HCT116 (cell line): ENCODE measurements around the gene LHX8. TPM values are rescaled to one million over a fixed set of nuclear protein-coding genes. Genes with fewer than 3 reads are reported as not detected.

Experiments
- ATAC-seq: fragments of 200-7000 bp; cut with Tn5 transposase; 2 replicates; pipeline ENCODE4 v1.9.1; 2020; ENCODE audit warnings: mild to moderate bottlenecking, moderate library complexity
- BruUV-seq: library from RNA; stranded (reverse); fragments of 400-500 nt; replicated peaks from 2 replicates; lab custom pipeline; 2021; lab: Mats Ljungman, UMichigan
- CTCF ChIA-PET: fragments of 300-600 bp; sonication (Branson Sonifier 250); formaldehyde crosslinking; loops from one replicate; lab custom pipeline; 2021; ENCODE audit warnings: antibody characterized with exemption; lab: Charles Lee
- POLR2A ChIA-PET: fragments of 300-600, 350-600 bp; sonication (Branson Sonifier 250); formaldehyde crosslinking; loops from one replicate; lab custom pipeline; 2021; ENCODE audit warnings: antibody characterized with exemption; lab: Charles Lee
- RAD21 ChIA-PET, 2 experiments: fragments of 300-600 bp; sonication (Branson Sonifier 250); formaldehyde crosslinking; loops; one replicate each; lab custom pipeline; 2023; ENCODE audit warnings: low total read pairs in 2 of 2; ENCODE audit not compliant: uncharacterized antibody in 2 of 2, unreplicated experiment in 2 of 2, low non-redundant PET in 1 of 2; lab: Charles Lee
- DNase-seq: peaks from one replicate; pipeline ENCODE4 v3.0.0-alpha.2; 2010; ENCODE audit warnings: low read depth, low spot score
- H2AFZ ChIP-seq: fragments of 200-600 bp; shearing (Covaris generic), sonication (generic); 2 replicates; pipeline ENCODE4 v1.6.1; 2017; ENCODE audit warnings: low read depth, mixed run types, mixed read lengths, antibody characterized with exemption, low read length; ENCODE audit not compliant: poor library complexity, severe bottlenecking
- H3K27ac ChIP-seq: 2 replicates; pipeline ENCODE4 v1.5.1; 2012; ENCODE audit warnings: low read depth, low read length
- H3K27me3 ChIP-seq: fragments of 200-600 bp; sonication (generic); 2 replicates; pipeline ENCODE4 v1.6.1; 2016; ENCODE audit warnings: mixed run types, low read length, mixed read lengths; ENCODE audit not compliant: insufficient read depth
- H3K36me3 ChIP-seq, 2 experiments: fragments of 200-500 bp in 1 of 2; fragments of 200-600 bp in 1 of 2; sonication (Bioruptor generic) in 1 of 2; sonication (generic) in 1 of 2; 2 replicates each; pipeline versions ENCODE4 v1.5.1 to v1.6.1; 2014 to 2016; ENCODE audit warnings: low read length in 2 of 2, inconsistent platforms in 1 of 2, mixed read lengths in 1 of 2, mixed run types in 1 of 2; ENCODE audit not compliant: insufficient read depth in 2 of 2, control insufficient read depth in 1 of 2
- H3K4me1 ChIP-seq, 2 experiments: fragments of 200-600 bp in 1 of 2; sonication (generic) in 1 of 2; 2 replicates each; pipeline versions ENCODE4 v1.5.1 to v1.6.1; 2012 to 2017; ENCODE audit warnings: low read length in 2 of 2, inconsistent platforms in 1 of 2, mild to moderate bottlenecking in 1 of 2, mixed read lengths in 1 of 2, mixed run types in 1 of 2, moderate library complexity in 1 of 2; ENCODE audit not compliant: insufficient read depth in 2 of 2, control insufficient read depth in 1 of 2
- H3K4me2 ChIP-seq: fragments of 200-600 bp; sonication (generic); 2 replicates; pipeline ENCODE4 v1.6.1; 2017; ENCODE audit warnings: mixed run types, low read length, mixed read lengths
- H3K4me3 ChIP-seq, 2 experiments: fragments of 200-600 bp in 1 of 2; sonication (generic) in 1 of 2; replicated peaks in 1 of 2; 2 replicates each; pipeline ENCODE4 v1.5.1; 2011 to 2016; ENCODE audit warnings: low read length in 2 of 2, control low read depth in 1 of 2, low read depth in 1 of 2, mild to moderate bottlenecking in 1 of 2, mixed read lengths in 1 of 2, mixed run types in 1 of 2
- H3K79me2 ChIP-seq: fragments of 200-600 bp; sonication (generic); 2 replicates; pipeline ENCODE4 v1.6.1; 2017; ENCODE audit warnings: mild to moderate bottlenecking, mixed run types, low read length, moderate library complexity, mixed read lengths; ENCODE audit not compliant: insufficient read depth
- H3K9ac ChIP-seq: fragments of 200-600 bp; sonication (generic); 2 replicates; pipeline ENCODE4 v1.6.1; 2016; ENCODE audit warnings: low read length, mixed read lengths
- H3K9me2 ChIP-seq: fragments of 200-600 bp; sonication (generic), shearing (Covaris generic); 2 replicates; pipeline ENCODE4 v1.6.1; 2017; ENCODE audit warnings: mixed run types, mild to moderate bottlenecking, moderate library complexity; ENCODE audit not compliant: insufficient read depth
- H3K9me3 ChIP-seq, 2 experiments: fragments of 200-500 bp in 1 of 2; fragments of 200-600 bp in 1 of 2; sonication (Bioruptor generic) in 1 of 2; sonication (generic) in 1 of 2; 2 replicates each; pipeline ENCODE4 v1.6.1; 2014 to 2017; ENCODE audit warnings: low read length in 2 of 2, mixed read lengths in 2 of 2, inconsistent platforms in 1 of 2, low read depth in 1 of 2, mild to moderate bottlenecking in 1 of 2, mixed run types in 1 of 2, moderate library complexity in 1 of 2; ENCODE audit not compliant: control insufficient read depth in 1 of 2, insufficient read depth in 1 of 2
- H4K20me1 ChIP-seq: fragments of 200-600 bp; sonication (generic), shearing (Covaris generic); 2 replicates; pipeline ENCODE4 v1.6.1; 2017; ENCODE audit warnings: mixed run types, mild to moderate bottlenecking, moderate library complexity; ENCODE audit not compliant: insufficient read depth
- CBX3 ChIP-seq: IDR thresholded peaks from 2 replicates; pipeline ENCODE4 v1.6.1; 2012; ENCODE audit warnings: low read depth
- EGR1 ChIP-seq: IDR thresholded peaks from 2 replicates; pipeline ENCODE4 v1.6.1; 2012; ENCODE audit warnings: low read depth
- EZH2 ChIP-seq: fragments of 200-600 bp; sonication (generic); IDR thresholded peaks from 2 replicates; pipeline ENCODE4 v1.6.1; 2017; ENCODE audit warnings: antibody characterized with exemption, mixed run types
- EZH2phosphoT487 ChIP-seq: fragments of 200-600 bp; IDR thresholded peaks from 2 replicates; pipeline ENCODE4 v1.6.1; 2018; ENCODE audit warnings: antibody characterized with exemption, borderline replicate concordance
- FOSL1 ChIP-seq: IDR thresholded peaks from 2 replicates; pipeline ENCODE4 v1.6.1; 2012; ENCODE audit warnings: low read depth
- POLR2A ChIP-seq: IDR thresholded peaks from 2 replicates; pipeline ENCODE4 v1.7.0; 2011; ENCODE audit warnings: borderline replicate concordance; ENCODE audit not compliant: insufficient read depth, insufficient read length; ENCODE audit errors: extremely low read depth
- POLR2AphosphoS5 ChIP-seq: IDR thresholded peaks from 2 replicates; pipeline ENCODE4 v1.6.1; 2011; ENCODE audit warnings: mild to moderate bottlenecking, low read depth, low read length, moderate library complexity
- RAD21 ChIP-seq: IDR thresholded peaks from 2 replicates; pipeline ENCODE4 v1.6.1; 2012; ENCODE audit warnings: low read depth, mild to moderate bottlenecking
- SIN3A ChIP-seq: IDR thresholded peaks from 2 replicates; pipeline ENCODE4 v1.6.1; 2012; ENCODE audit warnings: low read depth
- SP1 ChIP-seq: IDR thresholded peaks from 2 replicates; pipeline ENCODE4 v1.6.1; 2012; ENCODE audit warnings: low read depth
- SRF ChIP-seq: IDR thresholded peaks from 2 replicates; pipeline ENCODE4 v1.6.1; 2012; ENCODE audit warnings: low read depth
- TCF7L2 ChIP-seq: IDR thresholded peaks from 2 replicates; pipeline ENCODE4 v1.7.0; 2011; ENCODE audit warnings: borderline replicate concordance, inconsistent platforms; ENCODE audit not compliant: insufficient read depth, insufficient read length; ENCODE audit errors: extremely low read depth
- ZFX ChIP-seq: fragments of 450-650 bp; IDR thresholded peaks from 2 replicates; pipeline ENCODE4 v1.6.1; 2017
- intact Hi-C: fragments of 100-400 bp; cut with micrococcal nuclease; formaldehyde crosslinking; loops from 2 replicates; pipeline ENCODE4 v1.10.0; 2022
- total RNA-seq: library from RNA; stranded (reverse); gene quantifications from one replicate; pipeline ENCODE4 v1.2.1, GENCODE V29; 2021; ENCODE audit not compliant: unreplicated experiment
- TF ChIP-seq, protein P1 (sequence below): IDR thresholded peaks from 2 replicates; pipeline ENCODE4 v1.6.1; 2011; ENCODE audit warnings: mild to moderate bottlenecking, low read length, moderate library complexity; ENCODE audit not compliant: insufficient replicate concordance; ENCODE audit errors: extremely low read depth
- TF ChIP-seq, protein P2 (sequence below): IDR thresholded peaks from 2 replicates; pipeline ENCODE4 v1.6.1; 2012
- TF ChIP-seq, protein P3 (sequence below): IDR thresholded peaks from 2 replicates; pipeline ENCODE4 v1.6.1; 2012; ENCODE audit warnings: low read depth
- TF ChIP-seq, protein P4 (sequence below), 3 experiments: fragments of 200-600 bp in 1 of 3; sonication (generic) in 1 of 3; IDR thresholded peaks in 2 of 3; conservative IDR thresholded peaks in 1 of 3; 2 replicates each; pipeline ENCODE4 v1.5.1; 2012 to 2017; ENCODE audit warnings: low read depth in 2 of 3, low read length in 2 of 3, antibody characterized with exemption in 1 of 3, borderline replicate concordance in 1 of 3, control low read depth in 1 of 3, mild to moderate bottlenecking in 1 of 3, mixed read lengths in 1 of 3, mixed run types in 1 of 3, moderate library complexity in 1 of 3; ENCODE audit not compliant: insufficient read depth in 1 of 3

Gene LHX8
- total RNA-seq, 1 experiment from 2014 or later, result not detected

DNA sequence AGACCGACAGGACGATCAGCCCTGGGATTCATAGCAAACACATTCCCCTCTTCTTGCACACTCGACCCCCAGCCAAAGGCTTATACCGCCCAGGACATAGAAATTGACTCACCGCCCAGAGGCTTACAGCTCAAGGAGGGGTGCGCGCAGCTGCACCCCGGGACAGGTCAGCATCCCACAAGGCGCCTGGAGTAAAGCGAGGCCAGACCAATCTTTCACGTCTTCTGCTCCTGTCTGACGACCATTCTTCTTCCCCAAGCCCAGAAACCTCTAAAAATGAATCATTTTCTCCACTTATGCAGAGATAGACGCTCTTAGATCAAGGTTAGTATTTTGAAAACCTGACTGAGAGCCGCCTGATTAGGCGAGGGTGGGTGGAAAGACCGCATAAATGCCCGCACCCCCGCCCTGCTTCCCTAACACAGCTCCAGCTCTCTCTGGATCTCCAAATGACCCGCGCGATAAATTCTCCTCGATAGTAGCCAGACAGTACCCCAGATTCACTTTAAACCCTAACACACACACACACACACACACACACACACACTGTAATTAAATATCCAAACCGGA is 1.9 kb upstream of the LHX8 start:
- Histone ChIP-seq H3K9ac (no peak overlapping the region), H4K20me1 (no peaks in the 10 kb centered on the region), H3K4me1 (no peaks in the 10 kb centered on the region), H2AFZ (no peak overlapping the region), H3K36me3 (no peaks in the 10 kb centered on the region), H3K79me2 (no peaks in the 10 kb centered on the region), H3K4me2 (no peak overlapping the region), H3K9me2 (no peaks in the 10 kb centered on the region), H3K27me3 (0 out of 2 replicates have a peak, but pooled peaks cover under 1% of the 10 kb centered on the region), H3K9me3 (no peaks in the 10 kb centered on the region), H3K27ac (no peak overlapping the region), H3K4me3 (no peak overlapping the region)
- DNase-seq (no peak), ATAC-seq (no peak)
- RAD21 ChIA-PET, result no interaction called here
- no peak for TF ChIP-seq POLR2AphosphoS5
- TF ChIP-seq CBX3, result no peak
- no peak for TF ChIP-seq POLR2A
- no peak for TF ChIP-seq RAD21
- no peak for TF ChIP-seq SRF
- TF ChIP-seq EZH2phosphoT487, result no peak
- TF ChIP-seq SP1, result no peak
- TF ChIP-seq, protein P1, sequence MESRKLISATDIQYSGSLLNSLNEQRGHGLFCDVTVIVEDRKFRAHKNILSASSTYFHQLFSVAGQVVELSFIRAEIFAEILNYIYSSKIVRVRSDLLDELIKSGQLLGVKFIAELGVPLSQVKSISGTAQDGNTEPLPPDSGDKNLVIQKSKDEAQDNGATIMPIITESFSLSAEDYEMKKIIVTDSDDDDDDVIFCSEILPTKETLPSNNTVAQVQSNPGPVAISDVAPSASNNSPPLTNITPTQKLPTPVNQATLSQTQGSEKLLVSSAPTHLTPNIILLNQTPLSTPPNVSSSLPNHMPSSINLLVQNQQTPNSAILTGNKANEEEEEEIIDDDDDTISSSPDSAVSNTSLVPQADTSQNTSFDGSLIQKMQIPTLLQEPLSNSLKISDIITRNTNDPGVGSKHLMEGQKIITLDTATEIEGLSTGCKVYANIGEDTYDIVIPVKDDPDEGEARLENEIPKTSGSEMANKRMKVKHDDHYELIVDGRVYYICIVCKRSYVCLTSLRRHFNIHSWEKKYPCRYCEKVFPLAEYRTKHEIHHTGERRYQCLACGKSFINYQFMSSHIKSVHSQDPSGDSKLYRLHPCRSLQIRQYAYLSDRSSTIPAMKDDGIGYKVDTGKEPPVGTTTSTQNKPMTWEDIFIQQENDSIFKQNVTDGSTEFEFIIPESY, result no peak
- no peak for TF ChIP-seq FOSL1
- TF ChIP-seq EZH2, result no peak
- TF ChIP-seq TCF7L2, result no peak
- no peak for TF ChIP-seq ZFX
- no peak for TF ChIP-seq EGR1
- TF ChIP-seq, protein P2, sequence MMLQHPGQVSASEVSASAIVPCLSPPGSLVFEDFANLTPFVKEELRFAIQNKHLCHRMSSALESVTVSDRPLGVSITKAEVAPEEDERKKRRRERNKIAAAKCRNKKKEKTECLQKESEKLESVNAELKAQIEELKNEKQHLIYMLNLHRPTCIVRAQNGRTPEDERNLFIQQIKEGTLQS, result no peak
- TF ChIP-seq, protein P3, sequence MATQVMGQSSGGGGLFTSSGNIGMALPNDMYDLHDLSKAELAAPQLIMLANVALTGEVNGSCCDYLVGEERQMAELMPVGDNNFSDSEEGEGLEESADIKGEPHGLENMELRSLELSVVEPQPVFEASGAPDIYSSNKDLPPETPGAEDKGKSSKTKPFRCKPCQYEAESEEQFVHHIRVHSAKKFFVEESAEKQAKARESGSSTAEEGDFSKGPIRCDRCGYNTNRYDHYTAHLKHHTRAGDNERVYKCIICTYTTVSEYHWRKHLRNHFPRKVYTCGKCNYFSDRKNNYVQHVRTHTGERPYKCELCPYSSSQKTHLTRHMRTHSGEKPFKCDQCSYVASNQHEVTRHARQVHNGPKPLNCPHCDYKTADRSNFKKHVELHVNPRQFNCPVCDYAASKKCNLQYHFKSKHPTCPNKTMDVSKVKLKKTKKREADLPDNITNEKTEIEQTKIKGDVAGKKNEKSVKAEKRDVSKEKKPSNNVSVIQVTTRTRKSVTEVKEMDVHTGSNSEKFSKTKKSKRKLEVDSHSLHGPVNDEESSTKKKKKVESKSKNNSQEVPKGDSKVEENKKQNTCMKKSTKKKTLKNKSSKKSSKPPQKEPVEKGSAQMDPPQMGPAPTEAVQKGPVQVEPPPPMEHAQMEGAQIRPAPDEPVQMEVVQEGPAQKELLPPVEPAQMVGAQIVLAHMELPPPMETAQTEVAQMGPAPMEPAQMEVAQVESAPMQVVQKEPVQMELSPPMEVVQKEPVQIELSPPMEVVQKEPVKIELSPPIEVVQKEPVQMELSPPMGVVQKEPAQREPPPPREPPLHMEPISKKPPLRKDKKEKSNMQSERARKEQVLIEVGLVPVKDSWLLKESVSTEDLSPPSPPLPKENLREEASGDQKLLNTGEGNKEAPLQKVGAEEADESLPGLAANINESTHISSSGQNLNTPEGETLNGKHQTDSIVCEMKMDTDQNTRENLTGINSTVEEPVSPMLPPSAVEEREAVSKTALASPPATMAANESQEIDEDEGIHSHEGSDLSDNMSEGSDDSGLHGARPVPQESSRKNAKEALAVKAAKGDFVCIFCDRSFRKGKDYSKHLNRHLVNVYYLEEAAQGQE, result no peak
- TF ChIP-seq, protein P4, sequence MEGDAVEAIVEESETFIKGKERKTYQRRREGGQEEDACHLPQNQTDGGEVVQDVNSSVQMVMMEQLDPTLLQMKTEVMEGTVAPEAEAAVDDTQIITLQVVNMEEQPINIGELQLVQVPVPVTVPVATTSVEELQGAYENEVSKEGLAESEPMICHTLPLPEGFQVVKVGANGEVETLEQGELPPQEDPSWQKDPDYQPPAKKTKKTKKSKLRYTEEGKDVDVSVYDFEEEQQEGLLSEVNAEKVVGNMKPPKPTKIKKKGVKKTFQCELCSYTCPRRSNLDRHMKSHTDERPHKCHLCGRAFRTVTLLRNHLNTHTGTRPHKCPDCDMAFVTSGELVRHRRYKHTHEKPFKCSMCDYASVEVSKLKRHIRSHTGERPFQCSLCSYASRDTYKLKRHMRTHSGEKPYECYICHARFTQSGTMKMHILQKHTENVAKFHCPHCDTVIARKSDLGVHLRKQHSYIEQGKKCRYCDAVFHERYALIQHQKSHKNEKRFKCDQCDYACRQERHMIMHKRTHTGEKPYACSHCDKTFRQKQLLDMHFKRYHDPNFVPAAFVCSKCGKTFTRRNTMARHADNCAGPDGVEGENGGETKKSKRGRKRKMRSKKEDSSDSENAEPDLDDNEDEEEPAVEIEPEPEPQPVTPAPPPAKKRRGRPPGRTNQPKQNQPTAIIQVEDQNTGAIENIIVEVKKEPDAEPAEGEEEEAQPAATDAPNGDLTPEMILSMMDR (IDR thresholded peaks at IDR 0.05 in 2 of 3, conservative IDR thresholded peaks at IDR 0.05 in 1 of 3; ENCODE audit: borderline replicate concordance in 1 of 3, insufficient read depth in 1 of 3, low read depth in 2 of 3, low read length in 2 of 3), result no peak
- no peak for TF ChIP-seq SIN3A
- no TSS peak for BruUV-seq
- CTCF ChIA-PET, result no interaction called here
- intact Hi-C loops, result no loop called here
- POLR2A ChIA-PET, result no interaction called here
